Sigmoid colon (tissue), 7 donors: ENCODE results near the gene FRMD1. TPM values are rescaled to one million over a fixed set of nuclear protein-coding genes. Genes with fewer than 3 reads are reported as not detected.

Experiments used
- DNase-seq: peaks from one replicate; pipeline ENCODE4 v3.0.0-alpha.2; 2019
- H3K27ac ChIP-seq, 4 donors: fragments of 200-600 bp; sonication (generic); one replicate each; pipeline ENCODE4 v1.5.1; 2016 to 2019; ENCODE audit warnings: mild to moderate bottlenecking in 1 of 4
- H3K27me3 ChIP-seq, 3 donors: fragments of 200-600 bp; sonication (generic); one replicate each; pipeline ENCODE4 v1.5.1; 2019; ENCODE audit warnings: mild to moderate bottlenecking in 1 of 3
- H3K36me3 ChIP-seq, 4 donors: fragments of 200-600 bp; sonication (generic); one replicate each; pipeline ENCODE4 v1.5.1; 2016 to 2019
- H3K4me1 ChIP-seq, 4 donors: fragments of 200-600 bp; sonication (generic); one replicate each; pipeline ENCODE4 v1.5.1; 2017 to 2019
- H3K4me3 ChIP-seq, 4 donors: fragments of 200-600 bp; sonication (generic); one replicate each; pipeline ENCODE4 v1.5.1; 2017 to 2019; ENCODE audit warnings: mild to moderate bottlenecking in 2 of 4, moderate library complexity in 1 of 4
- H3K9me3 ChIP-seq, 4 donors: fragments of 200-600 bp in 3 of 4; sonication (generic) in 3 of 4; one replicate each; pipeline versions ENCODE4 v1.5.1 to v1.6.1; 2013 to 2019
- EP300 ChIP-seq, 4 donors: sonication (generic); formaldehyde crosslinking; IDR thresholded peaks; one replicate each; pipeline ENCODE4 v1.6.1; 2017; ENCODE audit warnings: antibody characterized with exemption in 4 of 4
- POLR2A ChIP-seq, 2 donors: fragments of 450-650 bp; IDR thresholded peaks; one replicate each; pipeline ENCODE4 v1.6.1; 2016; ENCODE audit warnings: antibody characterized with exemption in 2 of 2, mild to moderate bottlenecking in 2 of 2, moderate library complexity in 2 of 2
- POLR2AphosphoS5 ChIP-seq, 4 donors: sonication (generic); formaldehyde crosslinking; IDR thresholded peaks; one replicate each; pipeline ENCODE4 v1.6.1; 2017; ENCODE audit warnings: antibody characterized with exemption in 4 of 4
- WGBS, 2 donors: extraction: QIAGEN DNeasy Blood & Tissue Kit; methylation state at CpG; one replicate each; pipeline ENCODE4 v1.1.7; 2013; 5-methylcytosine and 5-hydroxymethylcytosine counted together
- intact Hi-C: fragments of 100-400 bp; cut with DNase I; formaldehyde crosslinking; loops from one replicate; pipeline ENCODE4 v1.15.1; 2023
- polyA plus RNA-seq, 3 donors: library from polyadenylated mRNA; stranded (reverse); fragments of 200-250 nt; gene quantifications; one replicate each; pipeline ENCODE4 v1.2.3, GENCODE V29; 2013
- total RNA-seq, 4 donors: library from RNA; depleted of rRNA; stranded (reverse); fragments of >200 nt; gene quantifications; one replicate each; pipeline ENCODE4 v1.1.0, GENCODE V29; 2016
- TF ChIP-seq, protein P1 (sequence below), 4 experiments: fragments of 450-650 bp in 3 of 4; fragments of 200-600 bp in 1 of 4; IDR thresholded peaks; one replicate each; pipeline ENCODE4 v1.5.1; 2016 to 2019; ENCODE audit warnings: antibody characterized with exemption in 4 of 4, mild to moderate bottlenecking in 3 of 4, moderate library complexity in 2 of 4
- donor health status: healthy with polysubstance abuse.
- donor health status: Bipolar disorder and iron deficiency.
- donor health status: healthy.

FRMD1 gene
- total and polyA plus RNA-seq, 7 donors, result 0.36 to 12.0 (median 4.2) TPM; not detected in 2

DNA sequence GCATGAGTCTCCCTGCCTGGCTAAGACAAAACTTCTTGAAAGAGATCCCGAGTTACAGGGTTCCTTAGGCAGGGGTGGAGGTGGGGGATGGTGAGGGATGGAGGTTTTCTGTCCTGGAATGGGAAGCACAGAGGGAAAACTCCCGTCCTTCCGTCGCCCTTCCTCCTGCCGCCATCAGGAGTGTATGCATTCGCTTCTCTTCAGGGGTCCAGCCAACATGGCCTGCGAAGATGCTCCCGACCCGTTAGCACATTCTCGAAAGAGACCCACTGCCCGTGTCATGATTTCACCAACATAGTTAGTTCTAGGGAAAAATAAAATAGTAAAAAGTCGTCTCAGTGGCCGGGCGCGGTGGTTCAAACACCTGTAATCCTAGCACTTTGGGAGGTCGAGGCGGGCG lies 44.5 kb downstream of the FRMD1 start:
- TF ChIP-seq EP300 (IDR thresholded peaks at IDR 0.05) (no peak), POLR2AphosphoS5 (IDR thresholded peaks at IDR 0.05) (no peak), POLR2A (IDR thresholded peaks at IDR 0.05) (no peak)
- TF ChIP-seq, protein P1, sequence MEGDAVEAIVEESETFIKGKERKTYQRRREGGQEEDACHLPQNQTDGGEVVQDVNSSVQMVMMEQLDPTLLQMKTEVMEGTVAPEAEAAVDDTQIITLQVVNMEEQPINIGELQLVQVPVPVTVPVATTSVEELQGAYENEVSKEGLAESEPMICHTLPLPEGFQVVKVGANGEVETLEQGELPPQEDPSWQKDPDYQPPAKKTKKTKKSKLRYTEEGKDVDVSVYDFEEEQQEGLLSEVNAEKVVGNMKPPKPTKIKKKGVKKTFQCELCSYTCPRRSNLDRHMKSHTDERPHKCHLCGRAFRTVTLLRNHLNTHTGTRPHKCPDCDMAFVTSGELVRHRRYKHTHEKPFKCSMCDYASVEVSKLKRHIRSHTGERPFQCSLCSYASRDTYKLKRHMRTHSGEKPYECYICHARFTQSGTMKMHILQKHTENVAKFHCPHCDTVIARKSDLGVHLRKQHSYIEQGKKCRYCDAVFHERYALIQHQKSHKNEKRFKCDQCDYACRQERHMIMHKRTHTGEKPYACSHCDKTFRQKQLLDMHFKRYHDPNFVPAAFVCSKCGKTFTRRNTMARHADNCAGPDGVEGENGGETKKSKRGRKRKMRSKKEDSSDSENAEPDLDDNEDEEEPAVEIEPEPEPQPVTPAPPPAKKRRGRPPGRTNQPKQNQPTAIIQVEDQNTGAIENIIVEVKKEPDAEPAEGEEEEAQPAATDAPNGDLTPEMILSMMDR (IDR thresholded peaks at IDR 0.05), result no peak
- WGBS, 2 donors, result 90 to 94% methylated on average over 18 of the region's 18 CpGs
- Histone ChIP-seq H3K36me3 (no peaks in the 10 kb centered on the region), H3K4me3 (no peak overlapping the region), H3K9me3 (no peaks in the 10 kb centered on the region), H3K27me3 (no peaks in the 10 kb centered on the region), H3K27ac (peak overlapping the region in 3 of 4 donors; percentile 30 to 72 (median 70)), H3K4me1 (peaks cover 0 to 9% (median 2%) of the 10 kb centered on the region in 4 donors)
- intact Hi-C loops, result no loop called here
- no peak for DNase-seq

DNA sequence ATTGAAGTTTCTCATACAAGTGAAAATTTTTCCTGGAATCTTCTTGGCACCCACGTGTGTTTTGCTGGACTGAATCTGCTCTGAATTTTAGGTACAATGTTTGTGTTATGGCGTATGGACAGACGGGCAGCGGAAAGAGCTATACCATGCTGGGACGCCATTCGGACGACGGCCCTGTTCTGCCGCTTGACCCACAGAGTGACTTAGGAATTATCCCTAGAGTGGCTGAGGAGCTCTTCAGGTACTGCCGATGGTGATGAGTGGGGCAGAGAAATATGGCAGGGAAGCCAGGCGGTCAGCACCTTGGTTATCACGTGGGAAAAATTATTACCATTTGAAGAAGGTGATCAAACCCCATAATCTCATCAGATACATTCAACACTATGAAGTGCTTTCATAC lies 45.2 kb downstream of the FRMD1 start:
- peaks cover 0 to 9% (median 2%) of the 10 kb centered on the region in 4 donors for H3K4me1 ChIP-seq
- no peak overlapping the region for H3K27ac ChIP-seq
- H3K36me3 ChIP-seq, result no peaks in the 10 kb centered on the region
- H3K9me3 ChIP-seq, result no peaks in the 10 kb centered on the region
- no peak overlapping the region for H3K4me3 ChIP-seq
- no peak for DNase-seq
- no peaks in the 10 kb centered on the region for H3K27me3 ChIP-seq
- 93 to 94% methylated on average over 12 of the region's 12 CpGs for WGBS, 2 donors
- TF ChIP-seq POLR2AphosphoS5 (IDR thresholded peaks at IDR 0.05) (no peak), EP300 (IDR thresholded peaks at IDR 0.05) (no peak), POLR2A (IDR thresholded peaks at IDR 0.05) (no peak)
- TF ChIP-seq, protein P1 (IDR thresholded peaks at IDR 0.05), result no peak
- intact Hi-C loops, result no loop called here

DNA sequence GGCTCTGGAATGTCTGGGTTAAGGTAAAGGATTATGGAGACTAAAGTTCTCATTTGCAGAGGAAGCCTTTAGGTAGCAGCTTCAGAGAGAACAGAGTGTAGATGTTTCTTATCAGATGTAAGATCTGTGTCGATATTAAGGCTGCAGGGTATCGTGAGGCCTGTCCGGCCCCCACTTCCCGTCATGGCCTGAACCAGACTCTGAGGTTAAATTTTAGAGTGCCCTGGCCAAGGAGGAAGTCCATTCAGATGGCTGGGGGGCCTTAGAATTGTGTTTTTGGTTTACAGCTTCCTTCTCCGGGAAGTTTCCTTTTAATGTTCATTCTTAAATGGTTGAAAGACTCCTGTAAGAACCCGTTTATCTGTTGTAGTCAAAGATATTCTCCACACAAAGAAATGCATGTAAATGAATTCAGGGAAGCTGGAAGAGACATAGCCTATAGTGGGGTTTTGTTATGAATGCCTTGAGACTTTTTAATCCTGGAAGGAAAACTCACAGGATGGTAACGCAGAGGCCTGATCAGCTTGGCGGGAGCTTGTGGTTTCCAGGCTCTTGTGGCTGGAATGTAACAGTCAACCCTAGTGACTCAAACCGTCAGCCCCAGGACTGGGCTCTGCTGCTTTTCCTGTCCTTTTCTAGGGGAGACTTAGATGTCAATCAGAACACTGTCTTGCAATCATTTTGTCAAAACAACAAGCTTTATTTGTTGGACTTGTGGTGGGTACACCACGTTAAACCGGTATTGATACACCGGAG lies 46.8 kb downstream of the FRMD1 start:
- no peak for TF ChIP-seq POLR2AphosphoS5 (IDR thresholded peaks at IDR 0.05)
- intact Hi-C loops, result no loop called here
- Histone ChIP-seq H3K27me3 (no peaks in the 10 kb centered on the region), H3K4me3 (no peak overlapping the region), H3K27ac (peak overlapping the region in 3 of 4 donors; percentile 4 to 51 (median 26)), H3K36me3 (no peaks in the 10 kb centered on the region), H3K9me3 (no peaks in the 10 kb centered on the region), H3K4me1 (peaks cover 0 to 9% (median 2%) of the 10 kb centered on the region in 4 donors)
- WGBS, 2 donors, result 45 to 75% methylated on average over 12 of the region's 12 CpGs
- no peak for DNase-seq

DNA sequence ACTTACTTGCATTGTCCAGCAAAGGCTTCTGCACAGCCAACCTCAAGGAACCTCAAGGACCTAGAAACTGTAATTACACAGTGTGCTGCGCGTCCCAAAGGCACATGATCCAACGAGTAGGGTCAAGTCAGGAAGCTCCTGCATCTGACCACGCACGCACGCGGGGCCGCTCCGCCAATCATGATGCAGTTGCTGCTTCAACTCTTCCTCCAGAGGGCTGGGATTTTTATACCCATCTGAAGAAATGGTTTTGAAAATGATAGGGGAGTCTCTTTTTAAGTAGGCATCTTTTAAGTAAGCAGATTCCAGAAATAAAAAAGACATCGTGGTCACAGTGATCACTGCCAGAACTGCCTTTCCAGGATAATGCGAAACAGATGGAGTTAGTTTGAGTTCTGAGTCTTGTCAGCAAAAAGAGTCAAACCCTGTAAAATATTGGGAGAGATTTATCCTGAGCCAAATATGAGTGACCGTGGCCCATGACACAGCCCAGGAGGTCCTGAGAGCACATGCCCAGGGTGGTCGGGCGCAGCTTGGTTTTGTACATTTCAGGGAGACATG lies 47.5 kb downstream of the FRMD1 start:
- TF ChIP-seq, protein P1 (IDR thresholded peaks at IDR 0.05), result no peak
- TF ChIP-seq EP300 (IDR thresholded peaks at IDR 0.05), result no peak
- Histone ChIP-seq H3K4me1 (peaks cover 0 to 9% (median 2%) of the 10 kb centered on the region in 4 donors), H3K27ac (peak overlapping the region in 2 of 4 donors; percentile 4 to 51), H3K4me3 (no peak overlapping the region), H3K9me3 (no peaks in the 10 kb centered on the region), H3K27me3 (no peaks in the 10 kb centered on the region), H3K36me3 (no peaks in the 10 kb centered on the region)
- DNase-seq, result no peak
- WGBS, 2 donors, result 86 to 91% methylated on average over 14 of the region's 14 CpGs
- intact Hi-C loops, result no loop called here

DNA sequence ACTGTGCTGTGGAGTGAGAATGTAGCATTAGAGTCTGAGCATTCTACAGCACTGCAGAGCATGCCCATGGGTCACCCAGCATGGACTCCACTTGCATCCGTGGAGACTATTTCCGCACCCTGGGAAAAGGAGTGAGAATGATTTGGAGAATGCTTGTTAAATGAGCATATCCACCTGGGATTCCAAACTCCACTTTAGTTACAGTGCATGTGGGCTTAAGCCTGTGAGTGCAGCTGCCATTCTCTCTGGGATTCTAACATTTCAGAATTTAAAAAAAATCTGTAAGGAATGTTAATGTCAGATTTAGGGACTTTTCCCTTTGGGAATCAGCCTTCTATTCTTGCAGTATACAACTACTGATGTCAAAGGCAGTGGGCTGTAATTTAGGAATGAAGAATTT lies 48.1 kb downstream of the FRMD1 start:
- no peaks in the 10 kb centered on the region for H3K27me3 ChIP-seq
- H3K36me3 ChIP-seq, result no peaks in the 10 kb centered on the region
- no peak for DNase-seq
- H3K4me3 ChIP-seq, result no peak overlapping the region
- intact Hi-C loops, result no loop called here
- 71 to 89% methylated on average over 2 of the region's 2 CpGs for WGBS, 2 donors
- TF ChIP-seq POLR2A (IDR thresholded peaks at IDR 0.05), result no peak
- no peak for TF ChIP-seq POLR2AphosphoS5 (IDR thresholded peaks at IDR 0.05)
- TF ChIP-seq, protein P1 (IDR thresholded peaks at IDR 0.05), result no peak
- no peak for TF ChIP-seq EP300 (IDR thresholded peaks at IDR 0.05)
- no peaks in the 10 kb centered on the region for H3K9me3 ChIP-seq
- H3K27ac ChIP-seq, result no peak overlapping the region
- H3K4me1 ChIP-seq, result peaks cover 0 to 5% (median 2%) of the 10 kb centered on the region in 4 donors
